ENCODE data around the gene TPPP3.

Gene TPPP3

GRCh38 chr16:67430977-67431774, 37.9 kb upstream of the TPPP3 start, which contains the start of gene HSD11B2:
Gene HSD11B2, plus strand, starts transcription at chr16:67431121. Its CDS starts 128 bp downstream, at chr16:67431249.
- TF ChIP-seq CREB1 (IDR thresholded peaks at IDR 0.05; ENCODE audit: low read depth) (no peak), RAD21 (IDR thresholded peaks at IDR 0.05; ENCODE audit: low read depth) (peak; percentile 12; the same call in 1 of the 2 replicates), TCF12 (IDR thresholded peaks at IDR 0.05; ENCODE audit: low read depth) (0 out of 2 replicates have a peak, but pooled peaks have one; percentile 15), NFIC (IDR thresholded peaks at IDR 0.05) (no peak), USF1 (IDR thresholded peaks at IDR 0.05) (no peak), EGR1 (IDR thresholded peaks at IDR 0.05) (no peak)
- TF ChIP-seq, protein P1, sequence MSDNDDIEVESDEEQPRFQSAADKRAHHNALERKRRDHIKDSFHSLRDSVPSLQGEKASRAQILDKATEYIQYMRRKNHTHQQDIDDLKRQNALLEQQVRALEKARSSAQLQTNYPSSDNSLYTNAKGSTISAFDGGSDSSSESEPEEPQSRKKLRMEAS (IDR thresholded peaks at IDR 0.05): peak; percentile 23; the same call in 1 of the 2 replicates

GRCh38 chr16:67430504-67430976, 37.2 kb upstream of the TPPP3 start:
- TF ChIP-seq CREB1 (IDR thresholded peaks at IDR 0.05; ENCODE audit: low read depth) (no peak), ZBTB7A (IDR thresholded peaks at IDR 0.05; ENCODE audit: low read depth) (no peak), EP300 (IDR thresholded peaks at IDR 0.05; ENCODE audit: borderline replicate concordance) (no peak), RAD21 (IDR thresholded peaks at IDR 0.05; ENCODE audit: low read depth) (no peak), REST (IDR thresholded peaks at IDR 0.05; ENCODE audit: low read depth) (no peak), CEBPB (IDR thresholded peaks at IDR 0.05) (no peak), YY1 (IDR thresholded peaks at IDR 0.05; ENCODE audit: low read depth) (no peak), USF1 (IDR thresholded peaks at IDR 0.05) (peak; percentile 74), NFIC (IDR thresholded peaks at IDR 0.05) (no peak), EGR1 (IDR thresholded peaks at IDR 0.05) (peak; percentile 30; the same call in 1 of the 2 replicates), TEAD4 (IDR thresholded peaks at IDR 0.05) (no peak), TCF12 (IDR thresholded peaks at IDR 0.05; ENCODE audit: low read depth) (peak; percentile 57; the same call in 1 of the 2 replicates), TAF1 (IDR thresholded peaks at IDR 0.05; ENCODE audit: low read depth) (peak; percentile 31; the same call in 1 of the 2 replicates), FOXM1 (IDR thresholded peaks at IDR 0.05; ENCODE audit: borderline replicate concordance, low read depth) (no peak)
- TF ChIP-seq, protein P1 (IDR thresholded peaks at IDR 0.05): peak; percentile 93

DNA sequence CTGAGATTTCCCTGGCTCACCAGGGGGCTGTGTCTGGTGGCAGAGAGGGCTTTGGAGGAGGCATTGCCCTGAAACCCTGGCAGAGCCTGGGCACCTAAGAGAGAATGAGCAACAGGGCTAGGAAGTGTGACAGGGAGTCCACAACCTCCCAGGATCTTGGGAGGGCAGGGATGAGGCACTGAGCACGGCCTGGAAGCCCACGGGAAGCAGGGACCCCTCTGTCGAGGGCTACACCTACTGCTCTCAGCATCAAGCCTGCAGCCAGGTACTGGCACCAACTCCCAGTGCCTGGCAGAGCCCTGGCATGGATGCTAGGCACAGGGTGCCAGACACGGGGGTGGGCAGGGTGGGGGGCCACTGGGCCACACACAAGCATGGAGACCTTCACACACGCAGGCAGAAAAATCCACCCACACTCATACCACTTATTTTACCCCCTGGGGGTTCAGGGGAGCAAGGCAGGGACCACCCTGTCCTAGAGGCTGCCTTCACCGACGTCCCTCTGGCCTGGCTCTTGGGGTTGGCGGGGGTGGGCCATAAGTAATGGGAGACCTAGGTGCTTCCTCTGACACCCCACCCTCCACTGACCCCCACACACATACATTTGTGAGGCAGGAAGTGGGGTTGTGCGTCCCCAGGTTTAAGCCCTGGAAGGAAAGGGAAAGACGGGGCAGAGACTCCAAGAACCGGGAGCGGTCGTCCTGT, 36.7 kb upstream of the TPPP3 start:
- TF ChIP-seq ZBTB7A (IDR thresholded peaks at IDR 0.05; ENCODE audit: low read depth): no peak
- TF ChIP-seq USF1 (IDR thresholded peaks at IDR 0.05): no peak
- no peak for TF ChIP-seq RAD21 (IDR thresholded peaks at IDR 0.05; ENCODE audit: low read depth)
- TF ChIP-seq, protein P1 (IDR thresholded peaks at IDR 0.05): no peak
- TF ChIP-seq TEAD4 (IDR thresholded peaks at IDR 0.05): no peak
- no peak for TF ChIP-seq FOXM1 (IDR thresholded peaks at IDR 0.05; ENCODE audit: borderline replicate concordance, low read depth)
- TF ChIP-seq EGR1 (IDR thresholded peaks at IDR 0.05): no peak
- TF ChIP-seq CEBPB (IDR thresholded peaks at IDR 0.05): no peak
- TF ChIP-seq CREB1 (IDR thresholded peaks at IDR 0.05; ENCODE audit: low read depth): no peak
- no peak for TF ChIP-seq YY1 (IDR thresholded peaks at IDR 0.05; ENCODE audit: low read depth)
- no peak for TF ChIP-seq TCF12 (IDR thresholded peaks at IDR 0.05; ENCODE audit: low read depth)
- no peak for TF ChIP-seq NFIC (IDR thresholded peaks at IDR 0.05)
- TF ChIP-seq TAF1 (IDR thresholded peaks at IDR 0.05; ENCODE audit: low read depth): no peak
- no peak for TF ChIP-seq REST (IDR thresholded peaks at IDR 0.05; ENCODE audit: low read depth)
- no peak for TF ChIP-seq EP300 (IDR thresholded peaks at IDR 0.05; ENCODE audit: borderline replicate concordance)

Data from Ishikawa (cell line).